Stomach (tissue), 9 donors: ENCODE data around the gene P2RY4. TPM values are rescaled to one million over a fixed set of nuclear protein-coding genes. Genes with fewer than 3 reads are reported as not detected.
"Not testable (repeated sequence)": the region's sequence is repeated elsewhere in the genome, so short reads cannot be mapped to it uniquely, and the experiment has no call there.

Experiments
- DNase-seq, 2 donors: peaks; one replicate each; pipeline versions ENCODE4 v3.0.0 to v3.0.0-alpha.2; 2013 to 2019
- H3K27ac ChIP-seq, 5 donors: fragments of 200-600 bp in 4 of 5; sonication (generic) in 4 of 5; one replicate each; pipeline ENCODE4 v1.5.1; 2013 to 2019; ENCODE audit warnings: mild to moderate bottlenecking in 1 of 5, moderate library complexity in 1 of 5
- H3K27me3 ChIP-seq, 3 donors: fragments of 200-600 bp; sonication (generic); one replicate each; pipeline ENCODE4 v1.5.1; 2017 to 2019; ENCODE audit warnings: mixed run types in 1 of 3
- H3K36me3 ChIP-seq, 4 donors: fragments of 200-600 bp; sonication (generic); 1 replicate in 3 of 4; 2 replicates in 1 of 4; pipeline ENCODE4 v1.5.1; 2016 to 2019
- H3K4me1 ChIP-seq, 4 donors: fragments of 200-600 bp; sonication (generic); one replicate each; pipeline ENCODE4 v1.5.1; 2016 to 2019
- H3K4me3 ChIP-seq, 4 donors: fragments of 200-600 bp; sonication (generic) in 3 of 4; one replicate each; pipeline ENCODE4 v1.5.1; 2016 to 2019; ENCODE audit warnings: mild to moderate bottlenecking in 1 of 4
- H3K9me3 ChIP-seq, 4 donors: fragments of 200-600 bp; sonication (generic); one replicate each; pipeline ENCODE4 v1.5.1; 2016 to 2019
- EP300 ChIP-seq: sonication (generic); formaldehyde crosslinking; IDR thresholded peaks from one replicate; pipeline ENCODE4 v1.6.1; 2017; ENCODE audit warnings: antibody characterized with exemption
- POLR2A ChIP-seq, 4 donors: fragments of 450-650 bp; IDR thresholded peaks; one replicate each; pipeline ENCODE4 v1.6.1; 2016; ENCODE audit warnings: antibody characterized with exemption in 4 of 4, control low read depth in 2 of 4, mild to moderate bottlenecking in 1 of 4, moderate library complexity in 1 of 4
- POLR2AphosphoS5 ChIP-seq, 3 donors: sonication (generic); formaldehyde crosslinking; IDR thresholded peaks; one replicate each; pipeline ENCODE4 v1.6.1; 2016; ENCODE audit warnings: antibody characterized with exemption in 3 of 3
- WGBS, 5 donors: extraction: QIAGEN DNeasy Blood & Tissue Kit in 3 of 5; methylation state at CpG; one replicate each; pipeline versions ENCODE4 v1.1.5 to v1.1.7; 2013 to 2018; 5-methylcytosine and 5-hydroxymethylcytosine counted together
- intact Hi-C: fragments of 100-400 bp; cut with DNase I; formaldehyde crosslinking; loops from one replicate; pipeline ENCODE4 v1.15.1; 2023; ENCODE audit warnings: low total_unique reads
- polyA plus RNA-seq, 3 donors: library from polyadenylated mRNA; stranded (reverse); fragments of 200-250 nt; gene quantifications; one replicate each; pipeline ENCODE4 v1.2.3, GENCODE V29; 2013
- total RNA-seq, 5 donors: library from RNA; depleted of rRNA; stranded (reverse); fragments of >200 nt; gene quantifications; one replicate each; pipeline versions ENCODE4 v1.1.0 to v1.2.3, GENCODE V29; 2014 to 2016
- TF ChIP-seq, protein P1 (sequence below), 7 experiments: fragments of 450-650 bp in 4 of 7; fragments of 200-600 bp in 3 of 7; sonication (generic) in 3 of 7; IDR thresholded peaks; one replicate each; pipeline ENCODE4 v1.5.1; 2016 to 2019; ENCODE audit warnings: antibody characterized with exemption in 7 of 7, control low read depth in 2 of 7, mild to moderate bottlenecking in 1 of 7
- donor health status: healthy with polysubstance abuse.
- donor health status: Bipolar disorder and iron deficiency.
- donor health status: healthy.

Gene P2RY4
- total and polyA plus RNA-seq, 8 donors, result 0.73 to 0.89 TPM; not detected in 6

DNA sequence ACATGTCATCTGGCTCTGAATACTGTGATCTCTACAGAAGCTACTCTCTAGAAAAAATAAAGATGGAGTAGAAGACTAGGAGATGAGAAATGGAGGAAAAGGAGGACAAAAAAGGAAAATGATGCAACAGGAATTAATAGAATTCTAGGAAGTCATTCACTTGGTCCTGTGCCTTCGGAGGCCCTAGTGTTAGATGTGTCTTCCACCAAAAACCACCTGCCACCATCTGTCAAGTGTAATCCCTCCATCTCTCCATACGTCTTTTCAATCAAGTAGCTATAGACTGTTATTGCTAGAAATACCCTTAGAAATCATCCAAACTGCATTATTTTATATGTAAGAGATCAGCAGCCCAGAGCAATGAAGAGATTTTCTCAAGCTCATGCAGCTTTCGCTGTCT, 19.1 kb upstream of the P2RY4 start:
- intact Hi-C loops, result no loop called here
- H3K27me3 ChIP-seq, result no peaks in the 10 kb centered on the region
- H3K27ac ChIP-seq, result no peak overlapping the region
- H3K36me3 ChIP-seq, result peaks cover 0 to 9% (median 4%) of the 10 kb centered on the region in 4 donors
- no peaks in the 10 kb centered on the region for H3K9me3 ChIP-seq
- TF ChIP-seq, protein P1, sequence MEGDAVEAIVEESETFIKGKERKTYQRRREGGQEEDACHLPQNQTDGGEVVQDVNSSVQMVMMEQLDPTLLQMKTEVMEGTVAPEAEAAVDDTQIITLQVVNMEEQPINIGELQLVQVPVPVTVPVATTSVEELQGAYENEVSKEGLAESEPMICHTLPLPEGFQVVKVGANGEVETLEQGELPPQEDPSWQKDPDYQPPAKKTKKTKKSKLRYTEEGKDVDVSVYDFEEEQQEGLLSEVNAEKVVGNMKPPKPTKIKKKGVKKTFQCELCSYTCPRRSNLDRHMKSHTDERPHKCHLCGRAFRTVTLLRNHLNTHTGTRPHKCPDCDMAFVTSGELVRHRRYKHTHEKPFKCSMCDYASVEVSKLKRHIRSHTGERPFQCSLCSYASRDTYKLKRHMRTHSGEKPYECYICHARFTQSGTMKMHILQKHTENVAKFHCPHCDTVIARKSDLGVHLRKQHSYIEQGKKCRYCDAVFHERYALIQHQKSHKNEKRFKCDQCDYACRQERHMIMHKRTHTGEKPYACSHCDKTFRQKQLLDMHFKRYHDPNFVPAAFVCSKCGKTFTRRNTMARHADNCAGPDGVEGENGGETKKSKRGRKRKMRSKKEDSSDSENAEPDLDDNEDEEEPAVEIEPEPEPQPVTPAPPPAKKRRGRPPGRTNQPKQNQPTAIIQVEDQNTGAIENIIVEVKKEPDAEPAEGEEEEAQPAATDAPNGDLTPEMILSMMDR (IDR thresholded peaks at IDR 0.05), result no peak
- no peak for TF ChIP-seq POLR2AphosphoS5 (IDR thresholded peaks at IDR 0.05)
- TF ChIP-seq EP300, result no peak
- no peak for TF ChIP-seq POLR2A (IDR thresholded peaks at IDR 0.05)
- no peaks in the 10 kb centered on the region for H3K4me1 ChIP-seq
- no peak overlapping the region for H3K4me3 ChIP-seq
- DNase-seq, result no peak
- WGBS, 5 donors, result 83 to 95% (median 86%) methylated on average over 3 of the region's 3 CpGs

DNA sequence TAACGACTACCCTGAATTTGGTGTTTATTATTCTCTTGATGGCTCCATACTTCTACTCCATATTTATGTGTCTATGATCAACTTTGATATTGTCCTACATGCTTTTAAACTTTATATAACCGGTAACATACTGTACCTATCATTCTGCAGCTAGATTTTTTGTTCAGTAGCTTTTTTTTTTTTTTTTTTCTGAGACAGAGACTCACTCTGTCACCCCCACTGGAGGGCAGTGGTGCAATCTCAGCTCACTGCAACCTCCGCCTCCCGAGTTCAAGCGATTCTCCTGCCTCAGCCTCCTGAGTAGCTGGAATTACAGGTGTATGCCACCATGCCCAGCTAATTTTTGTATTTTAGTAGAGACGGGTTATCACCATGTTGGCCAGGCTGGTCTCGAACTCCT, 14.0 kb upstream of the P2RY4 start:
- H3K9me3 ChIP-seq, H3K27me3 ChIP-seq, H3K36me3 ChIP-seq, intact Hi-C loops, H3K4me1 ChIP-seq, H3K4me3 ChIP-seq, DNase-seq, H3K27ac ChIP-seq: not testable (repeated sequence)
- 71 to 87% (median 84%) methylated on average over 7 of the region's 7 CpGs for WGBS, 5 donors

DNA sequence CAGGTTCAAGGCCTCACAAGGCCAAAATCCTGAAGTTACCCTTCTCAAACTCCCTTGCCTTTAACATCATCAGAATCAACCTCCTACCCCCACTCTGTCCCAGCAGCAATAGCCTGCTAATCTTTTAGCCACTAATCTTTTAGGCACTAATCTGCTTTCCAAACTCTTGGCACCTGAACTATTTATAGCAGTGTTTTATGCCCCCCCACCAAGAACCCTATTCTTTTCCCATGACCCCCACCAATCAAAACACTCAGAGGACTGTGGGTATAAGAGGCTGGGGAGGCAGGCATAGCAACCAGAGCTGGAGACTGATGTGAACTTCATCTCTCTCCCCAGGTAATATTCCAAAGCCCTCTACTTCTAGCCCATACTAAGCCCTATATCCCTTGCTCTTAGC, 8.0 kb upstream of the P2RY4 start, which contains the start of gene ARR3:
ARR3 (plus strand) TSS at position 301 of the 400 bp plus-strand sequence. CDS start 1,052 bp downstream, outside the sequence.
- no peak for DNase-seq
- intact Hi-C loops, result no loop called here
- no peak within 1 kb of the TSS for H3K4me3 ChIP-seq
- H3K9me3 ChIP-seq, result peaks cover 0 to under 1% (median 0%) of the 10 kb centered on the region in 4 donors
- H3K36me3 ChIP-seq, result no peaks in the 10 kb centered on the region
- TF ChIP-seq POLR2AphosphoS5 (IDR thresholded peaks at IDR 0.05), result no peak
- TF ChIP-seq POLR2A (IDR thresholded peaks at IDR 0.05), result no peak
- H3K27ac ChIP-seq, result no peak within 1 kb of the TSS
- no peaks in the 10 kb centered on the region for H3K4me1 ChIP-seq
- no peaks in the 10 kb centered on the region for H3K27me3 ChIP-seq

DNA sequence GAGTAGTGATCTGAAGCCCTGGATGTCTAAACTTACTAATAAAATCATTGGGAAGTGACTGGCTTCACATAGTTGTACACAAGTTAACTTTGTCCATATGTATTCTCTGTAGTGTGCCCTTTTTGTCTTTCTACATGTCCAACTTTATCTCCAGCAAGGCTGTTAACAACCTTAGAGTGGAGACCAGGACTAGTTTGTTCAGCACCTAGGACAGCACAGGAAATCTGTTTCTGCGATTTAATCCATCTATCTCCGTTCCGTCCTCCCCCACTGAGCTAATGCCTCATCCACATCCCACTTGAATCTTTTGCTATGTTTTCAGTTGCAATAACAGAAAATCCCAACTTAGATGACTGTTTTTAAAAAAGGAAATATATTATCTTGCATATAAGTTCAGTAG, 4.8 kb upstream of the P2RY4 start:
- TF ChIP-seq EP300 (no peak), POLR2A (IDR thresholded peaks at IDR 0.05) (no peak), POLR2AphosphoS5 (IDR thresholded peaks at IDR 0.05) (no peak)
- TF ChIP-seq, protein P1 (IDR thresholded peaks at IDR 0.05), result no peak
- Histone ChIP-seq H3K27ac (no peak overlapping the region), H3K27me3 (peaks cover 0 to 3% (median 0%) of the 10 kb centered on the region in 3 donors), H3K9me3 (peaks cover 0 to 5% (median 0%) of the 10 kb centered on the region in 4 donors), H3K36me3 (no peaks in the 10 kb centered on the region), H3K4me1 (no peaks in the 10 kb centered on the region), H3K4me3 (no peak overlapping the region)
- no peak for DNase-seq
- intact Hi-C loops, result no loop called here
- WGBS, 5 donors, result 33 to 71% (median 53%) methylated on average over 3 of the region's 3 CpGs

DNA sequence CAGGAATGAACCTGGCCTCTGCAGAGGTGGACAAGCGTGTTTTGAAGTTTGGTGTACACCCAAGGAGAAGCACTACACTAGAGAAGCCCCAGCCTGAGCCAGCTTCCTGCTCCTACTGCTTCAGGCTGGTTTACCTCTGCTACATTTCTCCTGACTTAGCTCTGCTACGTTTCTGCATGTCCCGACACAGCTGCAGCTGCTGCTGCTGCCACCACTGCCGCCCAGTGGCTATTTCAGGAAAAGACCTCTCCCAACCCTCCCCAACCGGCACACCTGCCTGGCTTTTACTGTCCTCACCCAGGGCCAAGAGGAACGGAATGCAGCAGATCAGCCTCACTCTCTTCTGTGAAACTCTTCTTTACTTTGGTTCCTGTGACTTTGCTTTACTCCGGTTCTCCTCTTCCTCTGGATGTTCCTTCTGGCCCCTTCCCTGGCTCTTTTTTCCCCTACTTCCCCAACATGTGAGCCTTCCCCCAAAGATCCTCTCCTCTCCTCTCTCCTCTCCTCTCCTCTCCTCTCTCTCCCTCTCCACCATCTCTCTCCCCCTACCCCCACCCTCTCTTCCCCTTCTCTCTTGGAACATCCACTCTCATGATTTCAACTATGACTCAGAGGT, 3.1 kb upstream of the P2RY4 start:
- Histone ChIP-seq H3K27ac (no peak overlapping the region), H3K27me3 (peaks cover 0 to 3% (median 0%) of the 10 kb centered on the region in 3 donors), H3K36me3 (no peaks in the 10 kb centered on the region), H3K4me3 (no peak overlapping the region), H3K9me3 (peaks cover 0 to 5% (median 0%) of the 10 kb centered on the region in 4 donors), H3K4me1 (no peaks in the 10 kb centered on the region)
- TF ChIP-seq, protein P1 (IDR thresholded peaks at IDR 0.05), result no peak
- no peak for TF ChIP-seq POLR2A (IDR thresholded peaks at IDR 0.05)
- no peak for TF ChIP-seq POLR2AphosphoS5 (IDR thresholded peaks at IDR 0.05)
- TF ChIP-seq EP300, result no peak
- 17 to 30% (median 19%) methylated on average over 7 of the region's 7 CpGs for WGBS, 5 donors
- DNase-seq, result peak in 1 of 2 donors; percentile 75
- intact Hi-C loops, result no loop called here
